ENCODE data around the gene THAP6.

Gene THAP6

DNA sequence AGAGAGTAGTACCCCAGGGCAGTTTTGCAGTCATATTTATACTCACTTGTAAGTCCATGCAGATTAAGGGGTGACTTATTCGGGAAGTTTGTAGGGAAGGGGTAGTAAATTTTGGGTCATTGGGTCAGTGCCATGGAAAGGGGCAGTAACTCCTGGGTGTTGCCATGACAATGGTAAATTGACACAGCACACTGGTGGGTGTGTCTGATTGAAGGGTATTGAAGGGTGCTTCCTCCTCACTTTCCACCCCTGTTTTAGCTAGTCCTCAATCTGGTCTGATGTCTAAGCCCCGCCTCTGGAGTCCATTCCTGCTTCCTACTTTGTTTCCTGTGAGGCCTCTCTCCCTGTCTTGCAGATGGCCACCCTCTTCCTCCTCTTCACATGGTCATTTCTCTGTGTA lies 53.5 kb downstream of the THAP6 start:
- Histone ChIP-seq H2AFZ (ENCODE audit: low read depth, low read length) (no peak overlapping the region), H3K36me3 (ENCODE audit: insufficient read depth, low read length) (no peaks in the 10 kb centered on the region), H3K27ac (ENCODE audit: low read length) (no peak overlapping the region), H3K9ac (ENCODE audit: low read depth, low read length) (no peak overlapping the region), H3K4me1 (ENCODE audit: insufficient read depth, low read length) (no peaks in the 10 kb centered on the region), H3K79me2 (ENCODE audit: insufficient read depth, low read length) (no peaks in the 10 kb centered on the region), H3K4me3 (ENCODE audit: low read depth in 1 of 2, low read length in 2 of 2) (no peak overlapping the region), H3K4me2 (ENCODE audit: insufficient read depth, low read length) (no peak overlapping the region), H3K9me3 (ENCODE audit: insufficient read depth, low read length, severe bottlenecking) (no peaks in the 10 kb centered on the region), H3K27me3 (ENCODE audit: insufficient read depth, low read length, poor library complexity) (no peaks in the 10 kb centered on the region), H4K20me1 (ENCODE audit: insufficient read depth, low read length) (no peaks in the 10 kb centered on the region)
- TF ChIP-seq EZH2 (IDR thresholded peaks at IDR 0.05; ENCODE audit: borderline replicate concordance, low read depth, low read length, severe bottlenecking) = no peak
- TF ChIP-seq, protein P1, sequence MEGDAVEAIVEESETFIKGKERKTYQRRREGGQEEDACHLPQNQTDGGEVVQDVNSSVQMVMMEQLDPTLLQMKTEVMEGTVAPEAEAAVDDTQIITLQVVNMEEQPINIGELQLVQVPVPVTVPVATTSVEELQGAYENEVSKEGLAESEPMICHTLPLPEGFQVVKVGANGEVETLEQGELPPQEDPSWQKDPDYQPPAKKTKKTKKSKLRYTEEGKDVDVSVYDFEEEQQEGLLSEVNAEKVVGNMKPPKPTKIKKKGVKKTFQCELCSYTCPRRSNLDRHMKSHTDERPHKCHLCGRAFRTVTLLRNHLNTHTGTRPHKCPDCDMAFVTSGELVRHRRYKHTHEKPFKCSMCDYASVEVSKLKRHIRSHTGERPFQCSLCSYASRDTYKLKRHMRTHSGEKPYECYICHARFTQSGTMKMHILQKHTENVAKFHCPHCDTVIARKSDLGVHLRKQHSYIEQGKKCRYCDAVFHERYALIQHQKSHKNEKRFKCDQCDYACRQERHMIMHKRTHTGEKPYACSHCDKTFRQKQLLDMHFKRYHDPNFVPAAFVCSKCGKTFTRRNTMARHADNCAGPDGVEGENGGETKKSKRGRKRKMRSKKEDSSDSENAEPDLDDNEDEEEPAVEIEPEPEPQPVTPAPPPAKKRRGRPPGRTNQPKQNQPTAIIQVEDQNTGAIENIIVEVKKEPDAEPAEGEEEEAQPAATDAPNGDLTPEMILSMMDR (IDR thresholded peaks at IDR 0.05; ENCODE audit: borderline replicate concordance, extremely low read depth, low read length, poor library complexity, severe bottlenecking) = no peak
- DNase-seq = no peak
- ATAC-seq (ENCODE audit: insufficient read depth, low read depth) = no peak

Data from DND-41 (cell line).